Stimulated activated CD8-positive, alpha-beta memory T cell treated with anti-CD3 and anti-CD28 coated beads, Interleukin-12 subunit alpha, Interleukin-12 subunit beta, amount 100 ng/mL, for 24 hours (primary cell): ENCODE data around the gene CEP128.

Source experiments
- DNase-seq: peaks from one replicate; pipeline ENCODE4 v3.0.0-alpha.2; 2020; ENCODE audit errors: extremely low read depth

CEP128 gene

DNA sequence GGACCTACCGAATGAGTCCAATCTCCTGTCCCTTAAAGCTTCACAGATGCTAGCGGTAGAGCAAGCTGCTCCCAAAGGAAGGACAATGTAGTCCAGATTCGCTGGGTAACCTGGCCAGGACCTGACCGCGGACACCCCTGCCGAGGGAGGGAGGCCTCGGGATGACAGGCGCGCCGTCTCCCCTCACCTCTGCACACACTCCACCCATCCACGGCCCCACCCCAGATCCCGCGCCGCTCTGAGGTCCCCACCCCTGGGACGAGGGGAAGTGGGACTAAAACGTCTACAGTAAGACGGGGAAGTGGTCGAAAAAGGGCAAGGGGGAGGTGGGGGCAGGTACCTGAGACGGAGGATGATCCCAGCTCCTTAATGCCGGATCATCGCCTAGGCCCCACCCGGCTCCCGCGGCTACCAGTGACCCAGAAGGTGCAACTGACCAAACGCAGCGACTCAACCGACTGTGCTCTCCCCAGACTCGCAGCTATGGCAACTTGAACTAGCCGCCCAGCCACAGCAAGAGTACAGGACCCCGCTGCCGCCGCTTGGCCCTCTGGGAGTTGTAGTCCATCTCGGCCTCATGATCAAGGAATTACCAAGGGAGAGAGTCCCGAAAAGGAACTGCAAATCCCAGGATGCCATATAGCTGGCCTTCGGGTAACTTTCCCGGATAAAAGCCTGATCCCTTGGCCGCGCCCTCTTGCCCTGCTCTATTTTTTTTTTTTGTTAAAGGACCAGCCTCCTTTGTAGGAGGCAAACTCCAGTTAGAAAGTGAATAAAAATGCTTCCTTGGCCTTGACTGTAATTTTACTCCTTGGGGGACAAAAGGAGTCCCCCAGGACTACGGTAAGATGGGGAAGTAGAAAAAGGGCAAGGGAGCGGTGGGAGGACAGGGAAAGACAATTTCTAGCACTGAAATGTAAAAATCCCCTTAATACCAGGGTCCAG is at the start of gene CEP128:
CEP128 (minus strand) TSS at position 498 of the 945 bp plus-strand sequence.
- DNase-seq, result peak; percentile 67

DNA sequence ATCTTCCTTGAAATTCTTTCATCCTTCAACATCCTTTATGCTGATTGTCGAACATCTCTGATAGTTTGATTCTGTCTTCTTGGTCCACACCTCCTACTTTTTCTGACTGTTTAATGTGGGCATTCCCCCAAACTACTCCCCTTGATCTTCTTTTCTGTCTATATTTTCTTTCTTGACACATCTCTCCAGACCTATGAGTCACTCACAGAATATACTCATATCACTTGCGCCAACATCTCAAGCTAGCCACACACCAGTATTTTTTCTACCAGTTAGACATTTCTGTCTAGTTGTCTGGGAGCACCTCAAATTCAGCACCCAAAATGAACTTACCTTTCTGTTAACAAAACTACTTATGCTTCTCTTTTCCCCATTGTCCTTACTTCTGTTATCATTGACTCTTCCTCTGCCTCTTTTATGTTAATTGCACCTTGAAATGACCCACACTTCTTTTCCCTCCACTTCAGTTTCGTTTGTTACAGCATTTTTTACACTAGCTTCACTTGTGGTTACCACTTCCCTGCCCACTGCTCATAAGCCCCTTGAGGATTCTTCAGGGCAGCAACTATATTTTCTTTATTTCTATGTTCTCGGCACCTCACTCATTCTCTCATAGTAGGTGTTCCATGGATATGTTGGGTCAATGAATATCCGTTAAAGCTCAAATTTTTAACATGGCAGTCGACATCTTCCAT is 47.3 kb upstream of the CEP128 start:
- DNase-seq, result no peak

DNA sequence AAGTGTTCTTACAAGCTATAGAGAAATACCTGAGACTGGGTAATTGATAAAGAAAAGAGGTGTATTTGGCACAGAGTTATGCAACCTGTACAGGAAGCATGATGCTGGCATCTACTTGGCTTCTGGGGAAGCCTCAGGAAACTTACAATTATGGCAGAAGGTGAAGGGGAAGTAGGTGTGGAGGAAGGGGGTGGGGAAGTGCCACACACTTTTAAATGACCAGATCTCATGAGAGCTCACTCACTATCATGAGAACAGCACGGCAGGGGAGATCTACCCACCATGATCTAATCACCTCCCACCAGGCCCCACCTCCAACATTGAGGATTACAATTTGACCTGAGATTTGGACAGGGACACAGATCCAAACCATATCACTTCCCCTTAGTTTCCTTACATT is 46.7 kb upstream of the CEP128 start:
- no peak for DNase-seq

DNA sequence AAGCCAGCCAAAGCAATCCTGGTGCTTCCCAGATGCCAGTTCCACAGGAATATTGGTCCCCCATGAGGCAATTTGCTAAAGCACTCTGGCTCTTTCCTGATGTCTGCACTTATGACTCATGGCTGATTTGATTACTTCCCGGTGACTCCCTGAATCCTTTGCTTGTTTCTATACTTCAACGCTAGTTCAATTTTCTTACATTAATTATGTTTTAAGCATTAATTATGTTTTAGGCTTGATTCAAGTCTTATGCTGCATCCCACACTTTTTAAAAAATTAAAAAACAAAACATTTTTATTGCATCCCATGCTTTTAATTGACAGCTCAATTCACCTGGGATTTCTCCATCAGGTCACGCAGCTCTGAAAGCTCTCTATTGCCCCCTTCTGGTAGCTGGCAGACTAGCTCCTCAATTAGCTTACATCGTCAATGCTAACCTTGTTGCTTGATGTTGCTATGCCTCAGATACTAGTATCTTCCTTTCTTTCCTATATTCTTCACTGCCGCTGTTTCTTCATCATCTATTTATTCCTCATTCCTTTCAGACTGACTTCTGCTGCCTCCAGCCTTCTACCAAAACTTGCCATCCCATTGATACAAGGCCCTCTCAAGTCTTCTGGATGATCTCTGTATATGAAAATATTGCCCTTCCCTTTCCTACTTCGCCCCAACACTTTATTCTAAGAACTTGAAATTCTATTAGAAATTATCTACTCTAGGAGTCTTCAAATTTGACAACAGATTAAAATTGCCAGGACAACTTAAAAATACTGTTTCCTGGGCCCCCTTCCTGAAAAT is 45.9 kb upstream of the CEP128 start:
- no peak for DNase-seq

DNA sequence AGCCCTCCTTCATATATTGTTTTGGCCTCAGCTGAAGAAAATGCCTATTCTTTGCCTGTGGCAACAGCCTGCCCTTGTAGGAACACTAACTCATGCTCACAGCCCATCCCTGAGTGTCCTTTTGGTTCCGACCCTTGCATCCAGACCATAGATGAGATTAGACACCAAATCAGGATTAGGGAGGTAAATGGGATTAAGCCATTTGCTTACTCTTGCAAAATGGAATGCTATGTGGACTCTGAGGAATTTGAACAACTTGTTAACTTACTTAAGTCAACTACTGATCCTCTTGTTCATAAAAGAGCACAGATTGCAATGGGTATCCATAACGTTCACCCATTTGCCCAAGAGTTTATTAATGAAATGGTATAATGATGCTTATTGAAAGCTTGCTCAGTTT is 41.2 kb upstream of the CEP128 start:
- no peak for DNase-seq

DNA sequence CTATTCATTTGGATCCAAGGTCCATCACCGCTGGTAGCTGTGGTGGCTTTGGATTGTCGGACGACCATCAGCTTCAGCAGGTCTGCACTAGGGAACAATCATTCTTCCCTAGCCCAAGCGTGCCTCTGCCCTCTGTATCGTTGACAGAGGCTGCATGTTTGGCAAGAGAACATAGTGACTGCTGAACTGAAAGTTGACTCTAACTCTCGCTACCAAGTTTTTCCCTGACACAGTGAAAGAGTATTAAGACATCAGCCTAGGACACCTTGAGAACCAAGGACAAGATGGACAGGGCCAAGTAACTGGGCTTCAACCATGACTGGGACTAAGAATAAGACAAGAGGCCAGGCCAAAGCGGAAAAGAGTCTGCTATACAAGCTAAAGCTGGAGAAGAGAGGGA is 40.1 kb upstream of the CEP128 start:
- DNase-seq, result no peak

DNA sequence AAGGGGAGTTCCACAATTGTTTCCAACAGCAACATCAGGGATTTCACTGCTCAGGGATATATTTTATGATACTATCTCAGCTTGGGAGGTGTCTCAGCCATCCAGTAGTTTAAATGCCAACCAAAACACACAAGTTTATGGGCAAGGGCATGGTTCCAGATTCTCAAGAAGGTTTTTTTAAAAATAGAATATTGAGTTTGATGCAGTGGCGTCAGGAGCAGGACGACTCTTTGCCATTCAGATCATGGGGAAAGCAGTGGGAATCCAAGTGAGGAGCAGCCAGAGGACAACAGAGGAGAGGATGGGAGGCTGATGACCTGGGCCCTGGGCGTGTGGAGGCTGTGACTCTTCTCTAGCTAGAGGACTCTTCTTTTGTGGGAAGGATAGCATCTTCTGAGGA is 39.6 kb upstream of the CEP128 start:
- DNase-seq, result no peak

DNA sequence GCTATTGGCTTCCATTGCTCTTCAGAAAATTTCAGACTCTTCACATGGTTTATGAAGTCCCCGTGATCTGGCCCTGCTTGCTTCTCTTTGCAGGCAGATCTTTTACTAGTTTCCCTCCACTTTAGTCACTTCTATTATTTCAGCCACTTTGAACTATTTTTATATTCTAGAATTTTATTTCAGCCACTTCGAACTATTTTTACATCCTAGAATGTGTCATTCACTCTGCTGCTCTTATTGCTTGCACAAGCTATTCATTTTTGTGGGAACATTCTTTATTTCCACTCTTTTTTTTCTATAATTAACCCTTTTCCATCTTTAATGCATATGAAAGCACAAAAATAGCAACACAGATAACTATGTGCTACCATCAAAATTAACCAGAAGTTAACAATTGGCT is 38.4 kb upstream of the CEP128 start:
- no peak for DNase-seq

DNA sequence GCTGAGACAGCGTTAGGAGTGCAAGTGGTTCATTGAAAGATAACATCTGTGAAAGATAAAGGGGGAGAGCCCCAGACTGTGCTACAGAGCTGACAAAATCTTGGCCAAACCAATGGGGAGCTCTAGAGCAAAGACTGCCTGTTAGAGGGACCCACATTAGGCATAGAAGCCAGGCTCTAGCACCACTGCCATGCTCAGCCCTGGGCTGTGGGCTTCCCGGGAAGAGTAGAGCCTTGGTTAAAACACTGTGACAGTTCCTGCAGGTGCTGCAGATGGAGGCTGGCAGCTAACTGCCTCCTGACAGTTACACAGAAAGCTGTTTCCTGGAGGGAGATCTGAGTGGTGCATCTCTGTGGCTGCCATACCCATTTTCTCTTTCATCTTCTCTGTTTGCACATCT is 36.9 kb upstream of the CEP128 start:
- no peak for DNase-seq

DNA sequence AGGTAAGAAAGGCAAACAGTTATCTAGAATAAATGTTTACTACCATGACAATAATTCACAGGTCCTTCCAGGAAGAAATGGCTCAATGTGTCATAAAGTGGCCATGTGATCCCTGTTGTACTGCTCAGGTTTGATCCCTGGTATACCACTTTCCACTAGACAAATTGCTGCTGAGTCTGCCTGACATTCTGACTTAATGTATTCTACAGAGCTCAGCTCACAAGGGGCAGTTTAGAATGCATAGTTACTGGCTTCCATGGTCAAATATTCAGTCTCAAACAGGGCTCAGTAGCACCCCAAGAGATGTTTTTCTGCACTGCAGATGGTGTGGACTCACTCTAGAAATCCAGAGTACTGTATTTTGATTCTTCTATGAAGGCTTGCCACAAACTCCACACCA is 35.7 kb upstream of the CEP128 start:
- DNase-seq, result no peak

DNA sequence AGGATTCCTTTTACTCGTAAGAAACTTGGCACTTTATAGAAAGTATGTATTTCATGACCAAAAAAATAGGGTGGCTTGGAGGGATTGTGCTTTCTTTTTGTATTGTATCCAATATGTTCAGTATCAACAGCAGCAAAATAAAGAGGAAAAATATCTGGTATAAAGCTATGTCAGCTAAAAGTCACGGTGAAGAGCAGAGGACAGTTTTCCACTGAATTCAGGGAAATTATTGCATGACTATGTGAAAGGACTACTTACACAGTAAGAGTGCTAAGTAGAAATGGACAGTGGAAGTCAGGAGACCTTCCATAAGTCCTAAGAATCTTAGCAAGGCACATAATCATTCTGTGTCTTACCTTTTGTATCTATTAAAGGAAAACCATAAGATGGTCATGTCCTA is 33.1 kb upstream of the CEP128 start:
- DNase-seq, result no peak

DNA sequence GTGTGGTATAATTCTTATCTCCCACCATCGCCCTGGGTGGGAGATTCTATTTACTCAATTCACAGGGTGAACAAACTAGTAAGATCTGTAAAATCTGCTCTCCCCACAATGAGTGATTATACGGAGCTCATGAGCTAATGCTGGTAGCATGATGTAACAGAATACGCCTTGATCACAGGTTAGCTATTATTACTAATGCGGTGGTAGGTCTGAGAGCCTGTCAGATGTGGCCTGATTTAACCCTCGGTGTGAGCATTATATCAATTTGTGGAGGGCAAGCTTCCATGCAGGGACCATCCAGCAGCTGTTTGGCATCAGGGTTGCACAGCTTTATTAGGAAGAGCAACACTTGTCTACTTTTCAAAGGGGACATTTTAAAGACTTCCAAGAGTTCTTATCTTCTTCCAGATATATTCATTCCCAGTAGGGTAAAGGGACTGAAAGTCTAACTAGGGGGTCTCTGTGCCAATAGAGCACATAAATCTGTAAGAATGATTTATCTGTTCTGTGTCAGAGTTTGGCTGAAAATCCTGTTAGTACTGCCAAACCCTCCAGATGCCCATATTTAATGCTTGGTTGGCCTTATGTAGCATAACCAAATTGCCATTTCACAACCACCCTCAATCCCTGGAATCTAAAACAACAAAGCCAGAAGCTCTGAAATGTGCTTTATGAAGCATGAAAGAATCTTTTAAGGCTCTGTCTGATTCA is 32.5 kb upstream of the CEP128 start:
- DNase-seq, result no peak

DNA sequence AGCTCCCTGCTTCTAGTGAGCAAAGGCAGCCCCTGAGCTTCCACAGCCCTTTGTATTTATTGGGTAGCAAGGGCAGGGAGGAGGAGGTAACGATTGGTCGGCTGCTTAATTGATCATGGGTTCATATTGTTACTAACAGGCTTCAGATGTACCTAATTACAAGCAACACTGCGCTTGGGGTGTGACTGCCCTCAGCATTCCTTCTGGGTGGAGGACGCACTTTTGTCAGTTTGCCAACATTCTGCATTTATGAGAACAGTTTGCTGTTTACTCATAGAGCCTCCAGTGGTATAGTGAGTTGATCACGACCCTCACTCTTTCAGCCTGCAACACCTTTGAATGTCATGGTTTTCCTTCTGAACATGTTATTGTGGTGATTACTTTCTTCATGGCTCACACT is 23.5 kb upstream of the CEP128 start:
- no peak for DNase-seq

DNA sequence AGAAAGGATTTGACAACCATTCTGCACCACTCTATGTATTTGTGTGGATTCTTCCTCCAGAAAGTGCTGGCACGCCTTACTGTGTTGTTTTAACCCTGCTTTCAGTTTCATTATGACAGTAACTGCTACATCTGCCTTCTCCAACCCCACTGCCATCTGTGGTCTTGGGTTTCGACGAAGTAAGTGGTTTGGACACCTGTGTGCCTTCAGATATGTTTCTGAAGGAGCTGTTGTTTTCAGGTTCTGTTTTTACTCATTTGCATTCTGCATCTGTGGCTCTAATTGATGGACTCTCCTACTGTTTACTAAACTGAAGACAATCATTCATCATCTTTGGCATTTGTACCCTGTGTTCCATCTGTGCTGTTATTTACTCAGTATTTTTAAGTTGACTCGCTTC is 18.0 kb upstream of the CEP128 start:
- no peak for DNase-seq

DNA sequence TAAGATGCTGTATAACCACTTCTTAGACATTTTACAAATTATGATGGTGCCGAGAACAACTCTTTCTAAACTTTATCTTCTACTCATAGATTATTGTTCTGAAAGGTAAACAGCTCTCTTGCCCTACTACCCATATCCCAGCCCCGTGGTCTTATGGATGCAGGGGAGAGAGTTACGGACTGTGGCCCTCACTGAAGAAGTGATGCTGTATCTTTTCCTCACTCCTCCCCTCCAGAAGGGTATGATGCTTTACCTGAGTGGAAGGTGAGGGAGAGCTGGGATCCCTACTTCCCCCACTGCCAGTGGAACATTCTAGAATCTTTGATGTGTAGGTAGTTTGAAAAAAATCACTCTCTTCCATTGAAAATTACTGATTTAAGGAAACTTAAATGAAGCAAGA is 17.4 kb upstream of the CEP128 start:
- DNase-seq, result no peak

DNA sequence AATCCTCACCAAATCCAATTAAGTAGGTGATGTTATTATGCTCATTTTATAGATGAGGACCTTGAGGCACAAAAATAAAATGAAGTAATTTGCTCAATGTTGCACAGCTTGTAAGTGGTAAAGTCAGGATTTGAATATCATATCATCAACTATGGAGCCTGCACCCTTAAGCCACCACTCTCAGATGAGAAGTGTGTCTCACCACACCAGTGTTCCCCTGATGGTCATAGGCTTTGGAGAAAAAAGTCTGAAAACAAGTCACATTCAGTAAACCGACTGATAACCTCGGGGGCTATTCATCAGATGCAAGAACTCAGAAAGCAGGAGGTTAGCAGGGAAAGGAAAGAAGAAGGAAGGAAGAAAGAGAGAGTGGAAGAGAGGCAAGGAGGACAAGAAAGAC is 16.7 kb upstream of the CEP128 start:
- no peak for DNase-seq

DNA sequence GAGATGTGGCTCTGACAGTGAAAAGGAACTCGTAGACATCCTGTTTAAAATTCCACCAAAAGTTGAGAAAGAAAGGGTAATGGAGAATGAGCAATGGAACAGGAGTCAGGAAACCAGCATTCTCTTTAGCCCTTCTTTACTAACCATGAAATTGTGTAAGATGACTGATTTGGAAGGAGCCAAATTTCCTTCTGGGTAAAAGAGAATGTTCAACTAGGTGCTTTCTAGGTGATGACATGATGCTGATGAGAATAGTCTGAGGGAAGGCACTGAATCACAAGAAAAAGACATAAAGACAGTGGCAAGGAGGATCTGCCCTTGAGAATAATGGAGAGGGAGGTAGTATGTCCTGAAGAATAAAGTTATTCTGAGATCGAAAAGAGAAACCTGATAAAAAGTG is 16.1 kb upstream of the CEP128 start:
- no peak for DNase-seq

DNA sequence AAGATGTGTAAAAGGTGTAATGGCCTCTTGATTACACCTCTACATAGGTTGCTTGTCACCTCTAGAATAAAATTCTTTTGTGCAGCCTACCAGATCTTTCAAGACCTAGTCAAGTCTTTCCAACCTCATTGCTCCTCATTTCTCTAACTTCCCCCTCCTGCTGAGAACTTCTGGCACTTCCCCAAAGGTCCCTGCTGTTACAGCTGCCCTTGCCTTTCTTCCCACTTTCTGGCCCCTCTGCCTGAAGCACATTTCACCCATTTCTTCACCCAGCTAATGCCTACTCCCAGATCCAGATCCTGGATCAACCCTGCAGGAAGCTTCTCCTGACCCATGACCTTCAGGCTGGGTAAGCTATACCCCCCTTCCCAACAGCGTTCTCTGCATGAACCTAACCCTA is 15.4 kb upstream of the CEP128 start:
- DNase-seq, result no peak

DNA sequence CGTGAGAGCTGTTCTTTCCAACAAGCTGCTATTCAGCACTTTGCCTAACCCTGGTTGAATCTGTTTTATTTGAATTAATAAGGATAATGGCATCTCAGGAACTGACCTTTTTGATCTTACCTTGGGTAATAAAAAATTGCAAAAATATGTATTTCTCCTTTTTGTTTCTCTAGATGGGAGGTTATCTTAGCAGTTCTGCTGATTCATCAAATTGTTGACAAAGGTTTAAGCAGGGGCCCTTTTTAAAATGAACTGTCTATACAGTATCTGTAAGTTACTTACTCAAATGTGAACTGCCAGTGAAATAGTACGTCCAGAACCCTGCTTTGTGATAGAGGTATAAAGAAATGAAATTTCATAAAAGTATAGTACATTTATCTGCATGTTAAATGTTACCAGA is 14.6 kb upstream of the CEP128 start:
- no peak for DNase-seq

DNA sequence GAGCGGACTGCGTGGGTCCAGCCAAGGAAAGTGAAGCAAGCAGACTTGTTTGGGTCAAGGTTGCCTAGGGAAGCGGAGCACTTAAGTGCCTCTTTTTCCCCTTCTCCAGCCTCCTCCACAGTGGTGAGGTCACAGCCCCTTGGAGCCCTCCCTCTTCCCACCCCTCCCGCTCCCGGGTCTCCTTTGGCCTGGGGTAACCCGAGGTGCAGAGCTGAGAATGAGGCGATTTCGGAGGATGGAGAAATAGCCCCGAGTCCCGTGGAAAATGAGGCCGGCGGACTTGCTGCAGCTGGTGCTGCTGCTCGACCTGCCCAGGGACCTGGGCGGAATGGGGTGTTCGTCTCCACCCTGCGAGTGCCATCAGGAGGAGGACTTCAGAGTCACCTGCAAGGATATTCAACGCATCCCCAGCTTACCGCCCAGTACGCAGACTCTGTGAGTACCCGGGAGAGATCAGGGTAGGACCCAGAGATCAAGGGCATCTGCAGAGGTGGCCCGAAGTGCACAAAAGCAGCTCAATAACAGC is 13.9 kb upstream of the CEP128 start, which contains the start of gene TSHR:
TSHR (plus strand) TSS at position 206 of the 526 bp plus-strand sequence; CDS start at position 266, 60 bp downstream.
- no peak for DNase-seq

DNA sequence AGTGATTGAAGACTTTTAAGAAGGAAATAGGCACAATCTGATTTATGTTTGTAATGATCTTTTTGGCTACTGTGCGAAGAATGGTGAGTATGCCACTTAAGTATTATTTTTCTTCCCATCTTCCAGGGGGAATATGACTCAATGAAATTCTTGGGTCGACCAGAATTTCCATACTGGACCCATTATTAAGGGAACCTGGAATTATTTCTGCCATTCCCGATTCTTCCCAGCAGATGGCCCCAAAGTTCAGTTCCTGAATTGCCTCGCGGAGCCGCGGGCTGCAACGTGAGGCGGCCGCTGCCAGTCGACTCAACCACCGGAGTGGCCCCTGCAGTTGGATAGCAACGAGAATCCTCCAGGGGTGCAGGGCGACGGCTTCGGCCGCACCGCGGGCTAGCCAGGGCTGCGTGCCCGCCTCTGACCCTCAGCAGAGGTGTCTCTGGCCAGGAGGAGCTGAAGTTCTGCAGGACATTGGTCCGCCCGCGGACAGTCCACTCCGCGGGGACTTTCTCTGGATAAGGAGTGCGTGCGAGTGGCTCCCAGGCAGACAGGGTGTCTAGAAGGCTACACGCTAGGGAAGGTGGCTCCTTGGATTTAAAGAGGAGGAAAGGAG is 13.3 kb upstream of the CEP128 start:
- no peak for DNase-seq
